SK-N-SH treated with all-trans-retinoic acid at 6 μM for 48 hours (cell line): Measurements from ENCODE around the gene SCG3.

Source experiments
- ATAC-seq: fragments of 200-7000 bp; cut with Tn5 transposase; 3 replicates; pipeline ENCODE4 v1.9.1; 2020; ENCODE audit warnings: mild to moderate bottlenecking, moderate library complexity
- ARNTL ChIP-seq: fragments of 450-650 bp; formaldehyde crosslinking; IDR thresholded peaks from 2 replicates; pipeline ENCODE4 v1.5.0; 2020; ENCODE audit warnings: low read depth, mild to moderate bottlenecking, moderate library complexity, borderline replicate concordance
- BACH2 ChIP-seq: fragments of 250-450 bp; sonication (Bioruptor Pico); IDR thresholded peaks from 2 replicates; pipeline ENCODE4 v1.9.0; 2021; ENCODE audit warnings: mild to moderate bottlenecking, borderline replicate concordance
- CREB5 ChIP-seq: fragments of 250-450 bp; sonication (Bioruptor Pico); IDR thresholded peaks from 2 replicates; pipeline ENCODE4 v1.5.1; 2020; ENCODE audit warnings: low read depth, mild to moderate bottlenecking, moderate library complexity
- CSDC2 ChIP-seq: fragments of 250-450 bp; sonication (Bioruptor Pico); IDR thresholded peaks from 2 replicates; pipeline ENCODE4 v1.5.0; 2020; ENCODE audit warnings: mild to moderate bottlenecking, moderate library complexity
- ISL1 ChIP-seq: fragments of 250-450 bp; sonication (Bioruptor Pico); IDR thresholded peaks from 2 replicates; pipeline ENCODE4 v2.1.2; 2022; ENCODE audit warnings: mild to moderate bottlenecking, moderate library complexity
- OSR1 ChIP-seq: fragments of 250-450 bp; sonication (Bioruptor Pico); IDR thresholded peaks from 2 replicates; pipeline ENCODE4 v1.8.0; 2022; ENCODE audit warnings: moderate library complexity, mild to moderate bottlenecking, inconsistent platforms
- PATZ1 ChIP-seq: fragments of 250-450 bp; sonication (Bioruptor Pico); IDR thresholded peaks from 2 replicates; pipeline ENCODE4 v1.8.0; 2020; ENCODE audit warnings: mild to moderate bottlenecking, moderate library complexity, borderline replicate concordance
- POU6F1 ChIP-seq: fragments of 250-450 bp; sonication (Bioruptor Pico); IDR thresholded peaks from 2 replicates; pipeline ENCODE4 v1.8.0; 2021; ENCODE audit warnings: low read depth, mild to moderate bottlenecking, moderate library complexity, borderline replicate concordance
- PPARA ChIP-seq: fragments of 250-450 bp; sonication (Bioruptor Pico); IDR thresholded peaks from 2 replicates; pipeline ENCODE4 v1.5.0; 2020; ENCODE audit warnings: mild to moderate bottlenecking, borderline replicate concordance
- RARB ChIP-seq: fragments of 250-450 bp; sonication (Bioruptor Pico); IDR thresholded peaks from 2 replicates; pipeline ENCODE4 v1.8.0; 2021; ENCODE audit warnings: mild to moderate bottlenecking, moderate library complexity
- SNAI2 ChIP-seq: fragments of 250-450 bp; sonication (Bioruptor Pico); IDR thresholded peaks from 2 replicates; pipeline ENCODE4 v1.5.0; 2020; ENCODE audit warnings: mild to moderate bottlenecking, moderate library complexity
- TCF4 ChIP-seq: fragments of 250-450 bp; sonication (Bioruptor Pico); IDR thresholded peaks from 2 replicates; pipeline ENCODE4 v1.8.0; 2021; ENCODE audit warnings: mild to moderate bottlenecking, moderate library complexity, borderline replicate concordance
- TSHZ2 ChIP-seq: fragments of 250-450 bp; sonication (Bioruptor Pico); IDR thresholded peaks from 2 replicates; pipeline ENCODE4 v1.5.0; 2020; ENCODE audit warnings: mild to moderate bottlenecking, moderate library complexity
- ZC3H10 ChIP-seq: fragments of 250-450 bp; sonication (Bioruptor Pico); IDR thresholded peaks from 2 replicates; pipeline ENCODE4 v1.5.1; 2021; ENCODE audit warnings: mild to moderate bottlenecking, moderate library complexity
- ZFP3 ChIP-seq: fragments of 250-450 bp; sonication (Bioruptor Pico); IDR thresholded peaks from 2 replicates; pipeline ENCODE4 v1.5.0; 2020; ENCODE audit warnings: mild to moderate bottlenecking, moderate library complexity
- ZFP30 ChIP-seq: fragments of 450-650 bp; formaldehyde crosslinking; IDR thresholded peaks from 2 replicates; pipeline ENCODE4 v1.5.0; 2022; ENCODE audit warnings: mild to moderate bottlenecking, moderate library complexity
- ZNF565 ChIP-seq: fragments of 450-650 bp; formaldehyde crosslinking; conservative IDR thresholded peaks from 2 replicates; pipeline ENCODE4 v1.5.0; 2020; ENCODE audit warnings: low read depth, mild to moderate bottlenecking, moderate library complexity
- ZNF70 ChIP-seq: fragments of 450-650 bp; formaldehyde crosslinking; IDR thresholded peaks from 2 replicates; pipeline ENCODE4 v1.5.0; 2020; ENCODE audit warnings: mild to moderate bottlenecking, moderate library complexity
- ZNF8 ChIP-seq: fragments of 450-650 bp; formaldehyde crosslinking; IDR thresholded peaks from 2 replicates; pipeline ENCODE4 v1.5.0; 2020; ENCODE audit warnings: mild to moderate bottlenecking, moderate library complexity

SCG3 gene

GRCh38 chr15:51681303-51681963 lies at the start of gene SCG3:
SCG3 (plus strand) TSS chr15:51681503; CDS start chr15:51681756, 253 bp downstream.
- TF ChIP-seq CREB5 (CRISPR knock-in tag) (no peak), CSDC2 (CRISPR knock-in tag) (peak; percentile 91), TSHZ2 (CRISPR knock-in tag) (peak; percentile 27; the same call in 1 of the 2 replicates), ZNF8 (no peak), ZNF565 (CRISPR knock-in tag) (peak; percentile 63; the same call in 1 of the 2 replicates), ZNF70 (CRISPR knock-in tag) (peak; percentile 13; the same call in 1 of the 2 replicates), ZFP3 (CRISPR knock-in tag) (0 out of 2 replicates have a peak, but pooled peaks have one; percentile 69), ZFP30 (CRISPR knock-in tag) (peak; percentile 14; the same call in 1 of the 2 replicates), SNAI2 (0 out of 2 replicates have a peak, but pooled peaks have one; percentile 47), TCF4 (CRISPR knock-in tag) (no peak), POU6F1 (CRISPR knock-in tag) (no peak)
- TF ChIP-seq, all 23 proteins: peak for 7
- peak; percentile 99 for ATAC-seq

GRCh38 chr15:51634591-51635198 lies 46.6 kb upstream of the SCG3 start:
- no peak for ATAC-seq
- no peak for TF ChIP-seq ARNTL (CRISPR knock-in tag)
- TF ChIP-seq ZFP3 (CRISPR knock-in tag) = no peak
- no peak for TF ChIP-seq TSHZ2 (CRISPR knock-in tag)
- TF ChIP-seq BACH2 = no peak
- no peak for TF ChIP-seq OSR1 (CRISPR knock-in tag)
- TF ChIP-seq ZC3H10 (CRISPR knock-in tag) = no peak
- no peak for TF ChIP-seq ISL1 (CRISPR knock-in tag)
- no peak for TF ChIP-seq PATZ1 (CRISPR knock-in tag)
- no peak for TF ChIP-seq ZNF8
- no peak for TF ChIP-seq PPARA (CRISPR knock-in tag)
- no peak for TF ChIP-seq CREB5 (CRISPR knock-in tag)
- TF ChIP-seq RARB (CRISPR knock-in tag) = no peak
- TF ChIP-seq POU6F1 (CRISPR knock-in tag) = no peak
- no peak for TF ChIP-seq ZNF70 (CRISPR knock-in tag)
- no peak for TF ChIP-seq ZFP30 (CRISPR knock-in tag)
- no peak for TF ChIP-seq TCF4 (CRISPR knock-in tag)
